IMR-90 (cell line): ENCODE results near the gene ACTA2. TPM values are rescaled to one million over a fixed set of nuclear protein-coding genes. Genes with fewer than 3 reads are reported as not detected.

Experiments used
- ATAC-seq: fragments of 200-7000 bp; cut with Tn5 transposase; 2 replicates; pipeline ENCODE4 v1.9.1; 2020; ENCODE audit warnings: low read depth, mild to moderate bottlenecking, moderate library complexity
- BruUV-seq: library from RNA; stranded (reverse); fragments of 400-500 nt; replicated peaks from 2 replicates; lab custom pipeline; 2021; lab: Mats Ljungman, UMichigan
- CTCF ChIA-PET: fragments of 300-600 bp; formaldehyde crosslinking; extraction: SDS; loops from one replicate; lab custom pipeline; 2021; ENCODE audit warnings: antibody characterized with exemption; lab: Yijun Ruan, JAX
- POLR2A ChIA-PET: fragments of 300-600 bp; sonication (Branson Sonifier 250); formaldehyde crosslinking; loops from one replicate; lab custom pipeline; 2022; ENCODE audit warnings: antibody characterized with exemption; ENCODE audit not compliant: unreplicated experiment; lab: Charles Lee
- DNase-seq: peaks from one replicate; pipeline ENCODE4 v3.0.0; 2013
- H2AFZ ChIP-seq: replicated peaks from 2 replicates; pipeline ENCODE3; 2013; ENCODE audit warnings: low read length, mild to moderate bottlenecking; ENCODE audit not compliant: poor library complexity
- H2AK5ac ChIP-seq: 2 replicates; pipeline ENCODE4 v1.6.1; 2013; ENCODE audit warnings: low read depth, low read length, inconsistent platforms
- H2AK9ac ChIP-seq: replicated peaks from 2 replicates; pipeline ENCODE3; 2013; ENCODE audit warnings: mild to moderate bottlenecking, low read depth, low read length, moderate library complexity; ENCODE audit not compliant: poor library complexity
- H2BK120ac ChIP-seq: 2 replicates; pipeline ENCODE4 v1.6.1; 2013; ENCODE audit warnings: low read depth, low read length, inconsistent platforms
- H2BK15ac ChIP-seq: 3 replicates; pipeline ENCODE4 v1.6.1; 2013; ENCODE audit warnings: low read depth, low read length, inconsistent platforms
- H2BK20ac ChIP-seq: 2 replicates; pipeline ENCODE4 v1.6.1; 2013; ENCODE audit warnings: low read depth, mild to moderate bottlenecking, inconsistent platforms, low read length, moderate library complexity
- H2BK5ac ChIP-seq: 2 replicates; pipeline ENCODE4 v1.6.1; 2013; ENCODE audit warnings: mild to moderate bottlenecking, low read depth, low read length, inconsistent platforms; ENCODE audit not compliant: poor library complexity, severe bottlenecking
- H3K14ac ChIP-seq: replicated peaks from 2 replicates; pipeline ENCODE4 v1.6.1; 2013; ENCODE audit warnings: low read depth, low read length, inconsistent platforms
- H3K18ac ChIP-seq: 2 replicates; pipeline ENCODE4 v1.6.1; 2013; ENCODE audit warnings: low read depth, low read length, control low read depth
- H3K23ac ChIP-seq: 2 replicates; pipeline ENCODE4 v1.6.1; 2013; ENCODE audit warnings: low read depth, low read length, inconsistent platforms
- H3K27ac ChIP-seq: 2 replicates; pipeline ENCODE4 v1.5.1; 2013; ENCODE audit warnings: mild to moderate bottlenecking, control low read depth, low read length; ENCODE audit not compliant: insufficient read depth
- H3K27me3 ChIP-seq: 2 replicates; pipeline ENCODE4 v1.6.1; 2013; ENCODE audit warnings: low read length; ENCODE audit not compliant: control insufficient read depth, insufficient read depth
- H3K36me3 ChIP-seq: 2 replicates; pipeline ENCODE4 v1.6.1; 2013; ENCODE audit warnings: low read length, mixed read lengths; ENCODE audit not compliant: control insufficient read depth, insufficient read depth
- H3K4ac ChIP-seq: 2 replicates; pipeline ENCODE4 v1.6.1; 2013; ENCODE audit warnings: low read depth, low read length, inconsistent platforms
- H3K4me1 ChIP-seq: 2 replicates; pipeline ENCODE4 v1.6.1; 2013; ENCODE audit warnings: low read length, mixed read lengths; ENCODE audit not compliant: control insufficient read depth, insufficient read depth
- H3K4me2 ChIP-seq: 2 replicates; pipeline ENCODE4 v1.6.1; 2013; ENCODE audit warnings: low read depth, mild to moderate bottlenecking, control low read depth, low read length, moderate library complexity
- H3K4me3 ChIP-seq: 2 replicates; pipeline ENCODE4 v1.5.1; 2013; ENCODE audit warnings: low read depth, mild to moderate bottlenecking, control low read depth, low read length, moderate library complexity; ENCODE audit not compliant: insufficient read depth
- H3K56ac ChIP-seq: 2 replicates; pipeline ENCODE4 v1.6.1; 2013; ENCODE audit warnings: low read length, inconsistent platforms; ENCODE audit not compliant: insufficient read depth; ENCODE audit errors: extremely low read depth
- H3K79me1 ChIP-seq, 2 experiments: 2 replicates each; pipeline ENCODE4 v1.6.1; 2013; ENCODE audit warnings: low read length in 2 of 2, inconsistent platforms in 1 of 2, low read depth in 1 of 2
- H3K9ac ChIP-seq: 2 replicates; pipeline ENCODE4 v1.6.1; 2013; ENCODE audit warnings: low read depth, low read length, control low read depth
- H3K9me1 ChIP-seq: 2 replicates; pipeline ENCODE4 v1.6.1; 2013; ENCODE audit warnings: low read length, inconsistent platforms; ENCODE audit not compliant: insufficient read depth
- H3K9me3 ChIP-seq: 2 replicates; pipeline ENCODE4 v1.6.1; 2013; ENCODE audit warnings: low read length; ENCODE audit not compliant: control insufficient read depth, insufficient read depth
- H4K20me1 ChIP-seq: 2 replicates; pipeline ENCODE4 v1.6.1; 2013; ENCODE audit warnings: low read length, inconsistent platforms; ENCODE audit not compliant: insufficient read depth
- H4K5ac ChIP-seq: 2 replicates; pipeline ENCODE4 v1.6.1; 2013; ENCODE audit warnings: mild to moderate bottlenecking, low read depth, low read length, control low read depth
- H4K8ac ChIP-seq, 2 experiments: 2 replicates each; pipeline ENCODE4 v1.6.1; 2013; ENCODE audit warnings: low read depth in 2 of 2, low read length in 2 of 2, control low read depth in 1 of 2, inconsistent platforms in 1 of 2
- H4K91ac ChIP-seq: 2 replicates; pipeline ENCODE4 v1.6.1; 2013; ENCODE audit warnings: low read depth, low read length, inconsistent platforms; ENCODE audit not compliant: insufficient read depth
- BHLHE40 ChIP-seq: fragments of 150-350 bp; IDR thresholded peaks from 2 replicates; pipeline ENCODE4 v1.6.1; 2016; ENCODE audit warnings: mild to moderate bottlenecking, low read depth, low read length
- CEBPB ChIP-seq: IDR thresholded peaks from 2 replicates; pipeline ENCODE4 v1.6.1; 2012; ENCODE audit warnings: low read depth, low read length, improper control_type of control experiment
- CHD1 ChIP-seq: IDR thresholded peaks from 2 replicates; pipeline ENCODE4 v1.6.1; 2012; ENCODE audit warnings: low read depth, low read length, improper control_type of control experiment
- FOS ChIP-seq: fragments of 150-350 bp; IDR thresholded peaks from 2 replicates; pipeline ENCODE4 v1.6.1; 2016; ENCODE audit warnings: low read depth, low read length
- MAFK ChIP-seq: IDR thresholded peaks from 2 replicates; pipeline ENCODE4 v1.6.1; 2012; ENCODE audit warnings: low read depth, low read length, improper control_type of control experiment
- MAZ ChIP-seq: IDR thresholded peaks from 2 replicates; pipeline ENCODE4 v1.6.1; 2012; ENCODE audit warnings: low read depth, mild to moderate bottlenecking, low read length, improper control_type of control experiment, moderate library complexity, borderline replicate concordance
- MXI1 ChIP-seq: IDR thresholded peaks from 2 replicates; pipeline ENCODE4 v1.6.1; 2012; ENCODE audit warnings: low read depth, mild to moderate bottlenecking, low read length, moderate library complexity, borderline replicate concordance
- NFE2L2 ChIP-seq: fragments of 150-350 bp; IDR thresholded peaks from 2 replicates; pipeline ENCODE4 v1.6.1; 2016; ENCODE audit warnings: low read depth, mild to moderate bottlenecking, low read length
- POLR2A ChIP-seq: IDR thresholded peaks from 2 replicates; pipeline ENCODE4 v1.6.1; 2012; ENCODE audit warnings: mild to moderate bottlenecking, low read depth, low read length
- RAD21 ChIP-seq: IDR thresholded peaks from 2 replicates; pipeline ENCODE4 v1.6.1; 2012; ENCODE audit warnings: low read length, improper control_type of control experiment
- RCOR1 ChIP-seq: IDR thresholded peaks from 2 replicates; pipeline ENCODE4 v1.6.1; 2012; ENCODE audit warnings: mild to moderate bottlenecking, low read length, improper control_type of control experiment; ENCODE audit not compliant: insufficient replicate concordance
- RFX5 ChIP-seq: IDR thresholded peaks from 2 replicates; pipeline ENCODE4 v1.8.0; 2012; ENCODE audit warnings: low read depth, mild to moderate bottlenecking, low read length, moderate library complexity
- SMC3 ChIP-seq: fragments of 150-350 bp; IDR thresholded peaks from 2 replicates; pipeline ENCODE4 v1.6.1; 2016; ENCODE audit warnings: low read depth, mild to moderate bottlenecking, antibody characterized with exemption, low read length, moderate library complexity
- WGBS, 2 experiments: methylation state at CpG; one replicate each; pipeline versions ENCODE4 v1.1.5 to v1.1.7; 2013; ENCODE audit warnings: missing lambda C conversion rate in 2 of 2; ENCODE audit not compliant: insufficient read length in 1 of 2; ENCODE audit errors: extremely low coverage in 2 of 2; 5-methylcytosine and 5-hydroxymethylcytosine counted together
- dilution Hi-C: fragments of 300-500 bp; cut with HindIII; formaldehyde crosslinking; loops from one replicate; pipeline ENCODE4 v1.14.3; 2018; ENCODE audit warnings: low sequenced_read_pairs; ENCODE audit not compliant: unreplicated experiment
- in situ Hi-C: fragments of 300-500 bp; cut with MboI; formaldehyde crosslinking; loops from 3 replicates; pipeline ENCODE4 v1.14.3; 2019; ENCODE audit warnings: low sequenced_read_pairs, inconsistent platforms, mixed read lengths
- intact Hi-C: fragments of 100-400 bp; cut with micrococcal nuclease; formaldehyde crosslinking; loops from 2 replicates; pipeline ENCODE4 v1.10.0; 2022
- polyA plus RNA-seq, 3 experiments: library from polyadenylated mRNA; depleted of rRNA; stranded (reverse); fragments of >200 nt; gene quantifications; 2 replicates each; pipeline ENCODE4 v1.2.3, GENCODE V29; 2012; ENCODE audit warnings: low replicate concordance in 1 of 3
- total RNA-seq: library from RNA; depleted of rRNA; stranded (reverse); fragments of >200 nt; gene quantifications from 2 replicates; pipeline ENCODE4 v1.2.3, GENCODE V29; 2012
- TF ChIP-seq, protein P1 (sequence below): fragments of 150-350 bp; IDR thresholded peaks from 2 replicates; pipeline ENCODE4 v1.6.1; 2016; ENCODE audit warnings: low read depth, mild to moderate bottlenecking, low read length, moderate library complexity, borderline replicate concordance
- TF ChIP-seq, protein P2 (sequence below): fragments of 150-350 bp; IDR thresholded peaks from 2 replicates; pipeline ENCODE4 v1.6.1; 2017; ENCODE audit warnings: mild to moderate bottlenecking, antibody characterized with exemption, low read length, low read depth
- TF ChIP-seq, protein P3 (sequence below): conservative IDR thresholded peaks from 2 replicates; pipeline ENCODE4 v1.5.1; 2012; ENCODE audit warnings: mild to moderate bottlenecking, low read depth, low read length, improper control_type of control experiment

The ACTA2 gene
- total and polyA plus RNA-seq, 2 of the 4 experiments (the other 2 are of a cell fraction): 978 to 1,235 TPM

DNA sequence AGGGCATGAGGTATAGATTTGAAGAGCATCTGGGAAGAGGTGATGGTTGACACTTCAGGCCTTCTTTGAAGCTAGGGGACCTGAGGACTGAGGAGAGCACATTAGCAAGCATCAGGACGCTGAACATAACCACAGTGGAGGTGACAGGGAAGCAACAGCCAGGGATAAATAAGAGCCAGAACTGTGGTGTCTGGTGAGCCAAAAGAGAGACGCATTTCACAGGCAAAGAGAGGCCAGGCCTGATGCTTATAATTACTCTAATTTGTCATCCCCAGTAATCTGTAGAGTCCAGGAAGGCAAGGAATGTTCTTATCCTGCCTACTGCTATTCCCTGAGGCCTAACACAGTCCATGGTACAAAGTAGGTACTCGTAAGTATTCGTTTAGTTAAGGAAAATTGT lies 27.7 kb upstream of the ACTA2 start:
- H3K14ac ChIP-seq: 0 out of 2 replicates have a peak overlapping the region, but pooled peaks have one; percentile 20
- H2BK20ac ChIP-seq: peak overlapping the region; percentile 7; the same call in 1 of the 2 replicates
- H4K20me1 ChIP-seq: 0 out of 2 replicates have a peak, but pooled peaks cover 3% of the 10 kb centered on the region
- peak overlapping the region; percentile 31; the same call in 1 of the 2 replicates for H2AK5ac ChIP-seq
- peak overlapping the region; percentile 30 for H3K23ac ChIP-seq
- H2BK120ac ChIP-seq: peak overlapping the region; percentile 16; the same call in 1 of the 2 replicates
- no peak overlapping the region for H2BK15ac ChIP-seq
- no peak overlapping the region for H2BK5ac ChIP-seq
- DNase-seq (no peak), ATAC-seq (no peak)
- peak overlapping the region in 1 of 2 experiments; percentile 17; a peak in 1 of 4 replicates for H4K8ac ChIP-seq
- peak overlapping the region; percentile 10; the same call in 1 of the 2 replicates for H3K4me2 ChIP-seq
- no peak overlapping the region for H4K91ac ChIP-seq
- H3K9me1 ChIP-seq: peaks cover 10% of the 10 kb centered on the region; the same call in 1 of the 2 replicates
- no peaks in the 10 kb centered on the region for H3K9me3 ChIP-seq
- H3K36me3 ChIP-seq: no peaks in the 10 kb centered on the region; the same call in 1 of the 2 replicates
- intact Hi-C loops (no loop called here), dilution Hi-C loops (no loop called here), in situ Hi-C loops (loop anchor here (5.0 kb wide), 1 partner anchor 38 kb away; no protein-coding TSS in a partner anchor)
- no peak overlapping the region for H3K4ac ChIP-seq
- TF ChIP-seq SMC3: no peak
- no peak for TF ChIP-seq CHD1
- TF ChIP-seq, protein P1, sequence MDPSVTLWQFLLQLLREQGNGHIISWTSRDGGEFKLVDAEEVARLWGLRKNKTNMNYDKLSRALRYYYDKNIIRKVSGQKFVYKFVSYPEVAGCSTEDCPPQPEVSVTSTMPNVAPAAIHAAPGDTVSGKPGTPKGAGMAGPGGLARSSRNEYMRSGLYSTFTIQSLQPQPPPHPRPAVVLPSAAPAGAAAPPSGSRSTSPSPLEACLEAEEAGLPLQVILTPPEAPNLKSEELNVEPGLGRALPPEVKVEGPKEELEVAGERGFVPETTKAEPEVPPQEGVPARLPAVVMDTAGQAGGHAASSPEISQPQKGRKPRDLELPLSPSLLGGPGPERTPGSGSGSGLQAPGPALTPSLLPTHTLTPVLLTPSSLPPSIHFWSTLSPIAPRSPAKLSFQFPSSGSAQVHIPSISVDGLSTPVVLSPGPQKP: no peak
- TF ChIP-seq POLR2A: no peak
- TF ChIP-seq RAD21: no peak
- no peak for TF ChIP-seq MAFK
- TF ChIP-seq, protein P2, sequence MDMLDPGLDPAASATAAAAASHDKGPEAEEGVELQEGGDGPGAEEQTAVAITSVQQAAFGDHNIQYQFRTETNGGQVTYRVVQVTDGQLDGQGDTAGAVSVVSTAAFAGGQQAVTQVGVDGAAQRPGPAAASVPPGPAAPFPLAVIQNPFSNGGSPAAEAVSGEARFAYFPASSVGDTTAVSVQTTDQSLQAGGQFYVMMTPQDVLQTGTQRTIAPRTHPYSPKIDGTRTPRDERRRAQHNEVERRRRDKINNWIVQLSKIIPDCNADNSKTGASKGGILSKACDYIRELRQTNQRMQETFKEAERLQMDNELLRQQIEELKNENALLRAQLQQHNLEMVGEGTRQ: no peak
- no peak for TF ChIP-seq FOS
- TF ChIP-seq RCOR1: no peak
- no peak for TF ChIP-seq CEBPB
- no peak for TF ChIP-seq NFE2L2
- no peak for TF ChIP-seq MXI1
- no peak for TF ChIP-seq MAZ
- TF ChIP-seq, protein P3, sequence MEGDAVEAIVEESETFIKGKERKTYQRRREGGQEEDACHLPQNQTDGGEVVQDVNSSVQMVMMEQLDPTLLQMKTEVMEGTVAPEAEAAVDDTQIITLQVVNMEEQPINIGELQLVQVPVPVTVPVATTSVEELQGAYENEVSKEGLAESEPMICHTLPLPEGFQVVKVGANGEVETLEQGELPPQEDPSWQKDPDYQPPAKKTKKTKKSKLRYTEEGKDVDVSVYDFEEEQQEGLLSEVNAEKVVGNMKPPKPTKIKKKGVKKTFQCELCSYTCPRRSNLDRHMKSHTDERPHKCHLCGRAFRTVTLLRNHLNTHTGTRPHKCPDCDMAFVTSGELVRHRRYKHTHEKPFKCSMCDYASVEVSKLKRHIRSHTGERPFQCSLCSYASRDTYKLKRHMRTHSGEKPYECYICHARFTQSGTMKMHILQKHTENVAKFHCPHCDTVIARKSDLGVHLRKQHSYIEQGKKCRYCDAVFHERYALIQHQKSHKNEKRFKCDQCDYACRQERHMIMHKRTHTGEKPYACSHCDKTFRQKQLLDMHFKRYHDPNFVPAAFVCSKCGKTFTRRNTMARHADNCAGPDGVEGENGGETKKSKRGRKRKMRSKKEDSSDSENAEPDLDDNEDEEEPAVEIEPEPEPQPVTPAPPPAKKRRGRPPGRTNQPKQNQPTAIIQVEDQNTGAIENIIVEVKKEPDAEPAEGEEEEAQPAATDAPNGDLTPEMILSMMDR: no peak
- TF ChIP-seq BHLHE40: no peak
- TF ChIP-seq RFX5: no peak
- 80% methylated on average over 1 of the region's 4 CpGs; no CpG with 5 or more reads in 1 of the 2 experiments for WGBS, 2 experiments
- H3K27me3 ChIP-seq: no peaks in the 10 kb centered on the region
- H3K79me1 ChIP-seq: peaks cover 26 to 47% of the 10 kb centered on the region in 2 experiments
- H3K9ac ChIP-seq: no peak overlapping the region
- ChIA-PET CTCF (no interaction called here), POLR2A (interaction anchor here (0.6 kb wide), 1 partner anchor 79 kb away, joined by 3 read pairs; no protein-coding TSS in a partner anchor)
- no peak overlapping the region for H3K4me3 ChIP-seq
- peaks cover 6% of the 10 kb centered on the region for H3K4me1 ChIP-seq
- H3K56ac ChIP-seq: no peak overlapping the region
- no peak overlapping the region for H3K27ac ChIP-seq
- no peak overlapping the region for H2AFZ ChIP-seq
- H2AK9ac ChIP-seq: no peak overlapping the region
- BruUV-seq: no TSS peak
- H4K5ac ChIP-seq: no peak overlapping the region
- H3K18ac ChIP-seq: 0 out of 2 replicates have a peak overlapping the region, but pooled peaks have one; percentile 37
